GM12872 (cell line): ENCODE data around the gene C2CD2L.

Experiments
- TF ChIP-seq, protein P1 (sequence below): IDR thresholded peaks from 3 replicates; pipeline ENCODE4 v1.5.1; 2011; ENCODE audit warnings: low read depth, mild to moderate bottlenecking, low read length, moderate library complexity; ENCODE audit not compliant: insufficient read depth

Gene C2CD2L

GRCh38 chr11:119113716-119114115 lies 6.6 kb downstream of the C2CD2L start:
- TF ChIP-seq, protein P1, sequence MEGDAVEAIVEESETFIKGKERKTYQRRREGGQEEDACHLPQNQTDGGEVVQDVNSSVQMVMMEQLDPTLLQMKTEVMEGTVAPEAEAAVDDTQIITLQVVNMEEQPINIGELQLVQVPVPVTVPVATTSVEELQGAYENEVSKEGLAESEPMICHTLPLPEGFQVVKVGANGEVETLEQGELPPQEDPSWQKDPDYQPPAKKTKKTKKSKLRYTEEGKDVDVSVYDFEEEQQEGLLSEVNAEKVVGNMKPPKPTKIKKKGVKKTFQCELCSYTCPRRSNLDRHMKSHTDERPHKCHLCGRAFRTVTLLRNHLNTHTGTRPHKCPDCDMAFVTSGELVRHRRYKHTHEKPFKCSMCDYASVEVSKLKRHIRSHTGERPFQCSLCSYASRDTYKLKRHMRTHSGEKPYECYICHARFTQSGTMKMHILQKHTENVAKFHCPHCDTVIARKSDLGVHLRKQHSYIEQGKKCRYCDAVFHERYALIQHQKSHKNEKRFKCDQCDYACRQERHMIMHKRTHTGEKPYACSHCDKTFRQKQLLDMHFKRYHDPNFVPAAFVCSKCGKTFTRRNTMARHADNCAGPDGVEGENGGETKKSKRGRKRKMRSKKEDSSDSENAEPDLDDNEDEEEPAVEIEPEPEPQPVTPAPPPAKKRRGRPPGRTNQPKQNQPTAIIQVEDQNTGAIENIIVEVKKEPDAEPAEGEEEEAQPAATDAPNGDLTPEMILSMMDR: no peak

DNA sequence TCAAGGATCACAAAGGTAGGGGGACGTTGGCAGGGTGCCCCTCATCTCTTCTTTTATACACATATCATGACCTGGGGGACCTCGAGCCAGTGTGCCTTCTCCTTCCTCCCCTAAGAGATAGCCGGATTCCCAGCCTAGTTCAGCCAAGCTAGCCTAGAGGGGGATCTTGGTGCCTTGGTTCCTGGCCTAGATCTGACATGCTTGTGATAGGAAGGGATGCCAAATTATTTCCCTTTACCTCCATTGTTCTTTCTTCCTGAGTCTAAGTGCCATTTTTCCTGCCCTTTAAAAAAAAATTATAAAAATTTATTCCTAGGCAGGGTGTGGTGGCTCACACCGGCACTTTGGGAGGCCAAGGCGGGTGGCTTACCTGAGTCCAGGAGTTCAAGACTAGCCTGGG lies 7.2 kb downstream of the C2CD2L start:
- TF ChIP-seq, protein P1: no peak

- TF ChIP-seq, protein P1: no peak
These were observed 8.5 kb downstream of the C2CD2L start for GRCh38 chr11:119115484-119116234.

GRCh38 chr11:119116235-119116594 lies 9.1 kb downstream of the C2CD2L start:
- TF ChIP-seq, protein P1: no peak

- TF ChIP-seq, protein P1: no peak
These were observed 9.5 kb downstream of the C2CD2L start for GRCh38 chr11:119116601-119117000.

DNA sequence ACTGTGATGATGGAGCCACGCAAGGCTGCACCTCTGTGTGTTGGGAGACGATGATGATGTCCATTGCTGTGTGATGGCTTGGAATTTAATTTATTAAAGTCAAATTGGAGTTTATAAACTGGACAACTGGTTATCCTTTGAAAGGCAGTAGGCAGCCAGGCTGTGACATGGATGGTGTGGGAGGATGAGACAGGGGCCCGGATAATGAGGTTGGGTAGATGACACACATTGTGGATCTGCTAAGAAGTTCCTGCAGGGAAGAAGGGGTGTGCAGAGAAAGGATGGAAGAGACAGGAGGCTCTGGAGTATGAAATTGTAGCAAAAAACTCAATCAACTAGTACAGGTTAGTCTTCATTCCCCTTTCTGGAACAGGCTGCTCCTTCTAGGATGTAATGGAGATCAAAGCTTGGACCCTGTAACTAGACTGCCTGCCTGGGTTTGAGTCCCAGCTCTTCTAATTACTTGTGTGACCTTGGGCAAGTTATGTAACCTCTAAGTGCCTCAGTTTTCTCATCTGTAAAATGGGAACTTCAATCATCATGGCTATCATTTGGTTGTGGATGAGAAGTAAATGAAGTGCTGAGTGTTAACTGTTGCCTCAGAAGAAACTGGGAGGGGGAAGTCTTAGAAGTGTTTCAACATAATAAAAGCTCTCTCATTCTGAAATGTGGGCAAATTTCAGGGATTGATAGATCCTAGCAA lies 10.0 kb downstream of the C2CD2L start:
- TF ChIP-seq, protein P1: no peak

DNA sequence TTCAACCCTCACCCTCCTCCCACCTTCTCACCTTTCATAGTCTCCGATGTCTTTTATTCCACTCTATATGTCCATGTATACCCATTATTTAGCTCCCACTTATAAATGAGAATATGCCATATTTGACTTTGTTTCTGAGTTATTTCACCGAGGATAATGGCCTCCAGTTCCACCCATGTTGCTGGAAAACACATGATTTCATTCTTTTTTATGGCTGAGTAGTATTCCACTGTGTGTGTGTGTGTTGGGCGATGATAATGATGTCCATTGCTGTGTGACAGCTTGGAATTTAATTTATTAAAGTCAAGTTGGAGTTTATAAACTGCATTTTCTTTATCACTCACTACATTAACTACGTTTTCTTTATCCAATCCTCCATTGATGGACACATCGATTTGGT lies 11.1 kb downstream of the C2CD2L start:
- TF ChIP-seq, protein P1: no peak
